Lung (tissue), 13 donors: ENCODE data around the gene TTLL9. TPM values are rescaled to one million over a fixed set of nuclear protein-coding genes. Genes with fewer than 3 reads are reported as not detected.

Experiments used
- ATAC-seq: fragments of 200-7000 bp; cut with Tn5 transposase; one replicate; pipeline ENCODE4 v1.9.1; 2020; ENCODE audit warnings: moderate number of reproducible peaks; ENCODE audit not compliant: insufficient read depth, low FRiP score
- DNase-seq, 3 donors: peaks; one replicate each; pipeline ENCODE4 v3.0.0-alpha.2; 2013 to 2017
- H3K27ac ChIP-seq, 2 donors: one replicate each; pipeline ENCODE4 v1.5.1; 2013; ENCODE audit warnings: mild to moderate bottlenecking in 2 of 2, moderate library complexity in 2 of 2, control low read depth in 1 of 2, inconsistent platforms in 1 of 2, low read depth in 1 of 2, low read length in 1 of 2
- H3K27me3 ChIP-seq, 3 donors: one replicate each; pipeline ENCODE4 v1.5.1; 2013; ENCODE audit warnings: low read length in 2 of 3; ENCODE audit not compliant: control insufficient read depth in 3 of 3, insufficient read depth in 3 of 3
- H3K36me3 ChIP-seq, 4 donors: one replicate each; pipeline ENCODE4 v1.5.1; 2013; ENCODE audit warnings: low read length in 4 of 4, mild to moderate bottlenecking in 1 of 4, moderate library complexity in 1 of 4; ENCODE audit not compliant: control insufficient read depth in 4 of 4, insufficient read depth in 4 of 4
- H3K4me1 ChIP-seq, 5 donors: one replicate each; pipeline ENCODE4 v1.5.1; 2013; ENCODE audit warnings: low read length in 5 of 5, mild to moderate bottlenecking in 2 of 5, moderate library complexity in 1 of 5; ENCODE audit not compliant: control insufficient read depth in 5 of 5, insufficient read depth in 5 of 5
- H3K4me3 ChIP-seq: one replicate; pipeline ENCODE4 v1.5.1; 2013; ENCODE audit warnings: mild to moderate bottlenecking, control low read depth, moderate library complexity
- H3K9ac ChIP-seq, 2 donors: one replicate each; pipeline ENCODE4 v1.5.1; 2013; ENCODE audit warnings: low read length in 2 of 2, control low read depth in 1 of 2; ENCODE audit not compliant: insufficient read depth in 1 of 2
- H3K9me3 ChIP-seq, 4 donors: one replicate each; pipeline ENCODE4 v1.5.1; 2013; ENCODE audit warnings: low read length in 3 of 4, mild to moderate bottlenecking in 1 of 4, moderate library complexity in 1 of 4; ENCODE audit not compliant: control insufficient read depth in 4 of 4, insufficient read depth in 3 of 4
- CTCF ChIP-seq: IDR thresholded peaks from 2 replicates; pipeline ENCODE4 v1.5.1; 2012; ENCODE audit warnings: mild to moderate bottlenecking; ENCODE audit errors: control extremely low read depth, extremely low read depth
- WGBS, 2 donors: extraction: QIAGEN DNeasy Blood & Tissue Kit; methylation state at CpG; one replicate each; pipeline ENCODE4 v1.1.7; 2013; 5-methylcytosine and 5-hydroxymethylcytosine counted together
- polyA plus RNA-seq, 2 donors: library from polyadenylated mRNA; stranded (reverse); fragments of 200-250 nt; gene quantifications; one replicate each; pipeline ENCODE4 v1.2.1, GENCODE V29; 2013
- small RNA-seq: library from RNA; depleted of rRNA; stranded (forward); fragments of <200 nt; gene quantifications from one replicate; pipeline ENCODE3, GENCODE V24; 2014; ENCODE audit warnings: low replicate concordance
- total RNA-seq, 2 donors: library from RNA; depleted of rRNA in 1 of 2; stranded (reverse); fragments of >200 nt in 1 of 2; gene quantifications; one replicate each; pipeline ENCODE4 v1.2.1, GENCODE V29; 2014 to 2021
- donor health status: control.
- donor health status: control.
- donor health status: Bipolar disorder and iron deficiency.
- donor health status: healthy.
- donor health status: DM: yes; HTN: yes; CAD: no.

The TTLL9 gene
- total and polyA plus RNA-seq, 4 donors: 1.9 to 8.9 (median 4.8) TPM

DNA sequence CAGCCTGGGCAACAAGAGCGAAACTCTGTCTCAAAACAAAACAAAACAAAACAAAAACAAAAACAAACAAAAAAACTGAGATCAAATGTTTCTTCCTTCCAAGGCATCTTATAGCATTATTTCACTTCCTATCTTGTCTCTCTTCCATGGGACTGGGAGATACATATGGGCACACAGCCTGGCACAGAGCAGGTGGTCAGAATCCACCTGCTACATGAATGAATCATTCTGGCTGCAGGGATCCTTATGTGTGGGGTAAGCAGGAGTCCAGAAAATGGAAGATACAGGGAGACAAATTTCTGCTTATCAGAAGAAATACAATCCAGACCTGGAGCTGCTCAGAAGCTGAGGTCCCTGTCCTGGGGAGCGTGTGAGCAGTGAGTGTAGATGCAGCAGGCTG lies 121.7 kb downstream of the TTLL9 start:
- Histone ChIP-seq H3K27me3 (peaks cover 4 to 36% (median 22%) of the 10 kb centered on the region in 3 donors), H3K27ac (no peak overlapping the region), H3K36me3 (no peaks in the 10 kb centered on the region), H3K4me1 (peaks cover 0 to 3% (median 0%) of the 10 kb centered on the region in 5 donors), H3K9me3 (no peaks in the 10 kb centered on the region), H3K4me3 (no peak overlapping the region), H3K9ac (no peak overlapping the region)
- DNase-seq (no peak), ATAC-seq (no peak)
- 70 to 94% methylated on average over 2 of the region's 2 CpGs for WGBS, 2 donors
- no peak for TF ChIP-seq CTCF

Small RNA genes lying within 50 kb of the gene (small RNA-seq; reads per million reads assigned to genes)
- not detected for gene RNU1-94P

Other genes with a start within 250 kb of the TTLL9 start
- gene COX4I2, start 232.7 kb upstream of the TTLL9 start, total RNA-seq: 10 to 100 TPM; 14.4 to 18.8 TPM
- gene COX4I2, start 232.7 kb upstream of the TTLL9 start, polyA plus RNA-seq: 10 to 100 TPM; 21.0 to 51.8 TPM
- 100 to 1,000 TPM; 113 to 150 TPM for gene BCL2L1, start 147.8 kb upstream of the TTLL9 start, total RNA-seq
- 100 to 1,000 TPM; 107 to 120 TPM for gene BCL2L1, start 147.8 kb upstream of the TTLL9 start, polyA plus RNA-seq
- 1 to 10 TPM; 1.6 to 6.5 TPM for gene TPX2, start 131.3 kb upstream of the TTLL9 start, total RNA-seq
- gene TPX2, start 131.3 kb upstream of the TTLL9 start, polyA plus RNA-seq: 1 to 10 TPM; 2.0 to 2.1 TPM
- gene MYLK2, start 51.3 kb upstream of the TTLL9 start, total RNA-seq: under 1 TPM in 1 of 2 donors, not detected in 1; 0.28 TPM
- under 1 TPM; 0.06 to 0.26 TPM for gene MYLK2, start 51.3 kb upstream of the TTLL9 start, polyA plus RNA-seq
- gene FOXS1, start 25.0 kb upstream of the TTLL9 start, total RNA-seq: 1 to 10 TPM; 2.3 to 2.7 TPM
- gene FOXS1, start 25.0 kb upstream of the TTLL9 start, polyA plus RNA-seq: 1 to 10 TPM; 1.4 to 3.2 TPM
- 1 to 10 TPM; 4.1 to 4.7 TPM for gene DUSP15, start 107 bp upstream of the TTLL9 start, total RNA-seq
- gene DUSP15, start 107 bp upstream of the TTLL9 start, polyA plus RNA-seq: 1 to 10 TPM; 1.6 to 1.7 TPM
- 10 to 100 TPM in 1 of 2 donors, 1 to 10 TPM in 1; 6.3 to 10.7 TPM for gene PDRG1, start 81.4 kb downstream of the TTLL9 start, total RNA-seq
- gene PDRG1, start 81.4 kb downstream of the TTLL9 start, polyA plus RNA-seq: 10 to 100 TPM; 12.3 to 13.0 TPM
- gene XKR7, start 97.5 kb downstream of the TTLL9 start, total RNA-seq: under 1 TPM; 0.03 to 0.12 TPM
- under 1 TPM; 0.02 to 0.08 TPM for gene XKR7, start 97.5 kb downstream of the TTLL9 start, polyA plus RNA-seq
- 10 to 100 TPM; 12.5 to 12.8 TPM for gene CCM2L, start 139.8 kb downstream of the TTLL9 start, total RNA-seq
- gene CCM2L, start 139.8 kb downstream of the TTLL9 start, polyA plus RNA-seq: 10 to 100 TPM in 1 of 2 donors, 1 to 10 TPM in 1; 6.6 to 10.8 TPM
- gene HCK, start 181.6 kb downstream of the TTLL9 start, total RNA-seq: 10 to 100 TPM; 28.1 to 94.3 TPM
- gene HCK, start 181.6 kb downstream of the TTLL9 start, polyA plus RNA-seq: 100 to 1,000 TPM in 1 of 2 donors, 10 to 100 TPM in 1; 18.5 to 304 TPM
- gene TM9SF4, start 239.1 kb downstream of the TTLL9 start, total RNA-seq: 10 to 100 TPM; 35.8 to 46.6 TPM
- gene TM9SF4, start 239.1 kb downstream of the TTLL9 start, polyA plus RNA-seq: 10 to 100 TPM; 18.4 to 41.2 TPM